ENCODE results near the gene MET. TPM values are rescaled to one million over a fixed set of nuclear protein-coding genes. Genes with fewer than 3 reads are reported as not detected.
"Not testable (repeated sequence)": the region's sequence is repeated elsewhere in the genome, so short reads cannot be mapped to it uniquely, and the experiment has no call there.

The MET gene
- polyA plus RNA-seq, 5 donors: 21.5 to 36.2 (median 26.0) TPM

DNA sequence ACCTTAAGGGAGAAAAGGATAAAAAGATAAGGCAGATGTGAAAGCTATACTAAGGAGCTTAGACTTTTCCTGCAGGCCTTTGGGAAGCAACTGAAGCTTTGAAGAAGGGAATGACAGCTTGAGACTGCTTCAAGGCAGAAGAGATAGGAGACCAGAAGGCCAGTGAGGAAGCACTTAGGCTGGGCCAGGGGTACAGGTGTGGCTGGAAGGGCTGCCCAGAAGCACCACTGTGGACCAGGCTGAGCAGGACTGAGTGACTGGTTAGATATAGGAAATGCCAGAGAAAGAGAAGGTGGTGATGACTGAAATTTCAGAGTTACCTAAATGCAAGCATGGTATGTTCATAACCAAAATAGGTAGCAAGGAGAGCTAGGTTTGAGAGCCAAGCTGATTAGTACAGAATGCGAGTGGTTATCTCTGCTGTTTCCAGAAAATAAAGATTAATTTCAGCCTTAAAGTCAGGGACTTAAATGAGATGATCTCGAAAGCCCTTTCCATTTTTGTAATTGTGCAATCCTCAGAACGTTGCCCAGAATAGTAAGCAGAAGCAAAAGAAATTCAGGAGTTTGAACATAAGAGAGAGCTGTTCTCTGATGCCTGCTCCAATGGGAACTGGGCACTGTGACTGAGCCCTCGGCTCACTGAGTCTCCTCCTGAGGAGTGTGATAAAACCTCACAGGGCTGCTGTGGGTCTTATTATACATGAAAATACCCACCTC lies 54.9 kb downstream of the MET start:
- DNase-seq: no peak

DNA sequence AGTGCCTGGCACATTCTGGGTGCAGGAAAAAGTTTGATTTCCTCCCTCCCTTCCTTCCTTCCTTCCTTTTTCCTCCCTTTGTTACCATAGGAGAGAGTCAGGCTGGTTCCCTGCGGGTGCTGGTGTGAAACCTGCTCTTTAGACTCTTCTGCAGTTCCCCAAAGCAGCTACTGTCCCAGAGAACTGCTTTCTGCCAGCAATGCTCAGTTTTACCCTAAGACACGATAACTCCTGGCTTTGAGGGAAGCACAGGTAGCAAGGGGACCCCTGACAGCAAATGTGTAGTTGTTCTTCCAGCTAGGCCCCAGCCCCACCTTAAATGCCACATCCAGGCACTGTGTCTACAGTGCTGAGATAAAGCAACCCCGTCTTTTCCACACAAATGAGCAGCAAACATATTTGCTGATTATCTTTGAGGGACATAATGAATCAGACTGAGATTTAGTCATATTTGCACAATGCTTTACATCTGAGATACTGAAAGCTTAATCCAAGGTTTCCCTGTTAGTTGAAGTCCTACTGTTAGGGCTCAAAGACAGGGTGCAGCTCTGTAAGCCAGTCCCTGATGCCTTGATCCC lies 55.5 kb downstream of the MET start:
- DNase-seq: no peak

DNA sequence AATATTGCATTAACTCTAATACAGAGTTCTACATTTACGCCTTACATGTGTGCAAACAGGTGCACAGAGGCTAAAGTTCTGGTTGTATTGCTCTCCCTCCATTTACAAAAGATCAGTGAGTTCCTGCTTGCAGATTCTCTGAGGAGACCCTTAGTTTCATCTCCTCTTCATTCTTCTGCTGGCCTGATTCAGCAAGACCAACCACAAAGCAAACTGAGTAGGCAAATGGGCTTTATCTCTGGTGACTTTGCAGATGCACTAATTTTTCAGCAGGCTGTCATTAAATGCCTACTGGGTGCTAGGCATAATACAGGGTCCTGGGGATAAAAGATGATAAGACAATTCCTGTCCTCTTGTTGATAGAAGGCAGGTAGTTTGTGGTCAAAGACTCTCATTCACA lies 56.4 kb downstream of the MET start:
- DNase-seq: no peak

DNA sequence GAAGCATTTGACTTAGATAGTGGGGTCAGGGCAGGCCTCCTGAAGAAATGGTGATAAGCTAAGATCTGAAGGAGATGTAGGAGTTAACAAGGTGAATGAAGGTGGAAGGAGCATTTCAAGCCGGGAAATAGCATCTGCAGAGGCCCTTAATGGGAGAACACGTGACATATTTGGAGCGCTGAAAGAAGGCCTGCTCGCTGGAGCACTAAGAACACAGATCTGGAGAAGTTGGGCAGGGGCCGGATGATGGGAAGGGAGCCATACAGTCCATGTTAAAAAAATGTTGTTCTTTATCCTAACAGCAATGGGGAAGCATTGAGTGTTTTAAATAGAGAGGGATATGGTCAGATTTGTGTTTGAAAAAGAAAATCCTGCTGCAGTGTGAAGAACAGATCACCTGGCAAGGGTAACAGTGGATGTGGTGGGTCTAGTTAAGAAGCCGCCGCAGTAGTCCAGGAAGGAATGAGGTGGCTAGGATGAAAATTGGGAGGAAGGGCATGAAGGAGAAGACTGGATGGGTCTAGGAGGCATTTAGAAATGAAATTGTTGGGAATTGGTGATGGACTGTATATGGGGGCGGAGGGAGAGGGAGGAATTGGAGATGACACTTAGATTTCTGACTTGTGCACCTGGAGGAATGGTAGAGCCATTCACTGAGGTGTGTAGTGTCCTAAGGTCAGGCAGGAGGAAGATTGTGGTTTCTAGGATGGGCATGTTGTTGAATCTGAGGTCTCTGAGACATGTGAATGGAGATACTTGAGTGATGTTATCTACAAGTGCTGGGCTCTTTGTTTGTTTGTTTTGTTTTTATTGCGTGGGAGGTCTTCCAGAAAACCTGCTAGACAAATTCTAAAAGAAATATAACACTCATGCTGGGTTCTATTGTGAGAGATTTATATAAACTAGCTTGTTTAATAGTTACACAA lies 58.4 kb downstream of the MET start:
- DNase-seq: no peak

DNA sequence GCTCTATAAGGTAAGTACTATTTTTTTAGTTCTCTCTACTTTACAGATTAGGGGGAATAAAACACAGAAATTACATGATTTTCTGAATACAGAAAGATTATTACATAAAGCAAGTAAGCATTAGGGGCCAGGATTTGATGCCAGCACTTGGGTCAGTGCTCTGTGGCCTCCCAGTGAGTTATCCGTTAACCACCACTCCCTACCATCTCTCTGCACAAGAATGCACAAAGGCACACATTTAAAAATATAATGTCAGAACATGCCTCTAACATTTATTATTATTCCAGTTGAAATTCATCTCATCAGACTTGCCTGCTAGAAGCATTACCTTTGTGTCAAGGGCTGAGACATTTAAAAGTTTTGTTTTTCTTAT lies 59.0 kb downstream of the MET start:
- DNase-seq: no peak

DNA sequence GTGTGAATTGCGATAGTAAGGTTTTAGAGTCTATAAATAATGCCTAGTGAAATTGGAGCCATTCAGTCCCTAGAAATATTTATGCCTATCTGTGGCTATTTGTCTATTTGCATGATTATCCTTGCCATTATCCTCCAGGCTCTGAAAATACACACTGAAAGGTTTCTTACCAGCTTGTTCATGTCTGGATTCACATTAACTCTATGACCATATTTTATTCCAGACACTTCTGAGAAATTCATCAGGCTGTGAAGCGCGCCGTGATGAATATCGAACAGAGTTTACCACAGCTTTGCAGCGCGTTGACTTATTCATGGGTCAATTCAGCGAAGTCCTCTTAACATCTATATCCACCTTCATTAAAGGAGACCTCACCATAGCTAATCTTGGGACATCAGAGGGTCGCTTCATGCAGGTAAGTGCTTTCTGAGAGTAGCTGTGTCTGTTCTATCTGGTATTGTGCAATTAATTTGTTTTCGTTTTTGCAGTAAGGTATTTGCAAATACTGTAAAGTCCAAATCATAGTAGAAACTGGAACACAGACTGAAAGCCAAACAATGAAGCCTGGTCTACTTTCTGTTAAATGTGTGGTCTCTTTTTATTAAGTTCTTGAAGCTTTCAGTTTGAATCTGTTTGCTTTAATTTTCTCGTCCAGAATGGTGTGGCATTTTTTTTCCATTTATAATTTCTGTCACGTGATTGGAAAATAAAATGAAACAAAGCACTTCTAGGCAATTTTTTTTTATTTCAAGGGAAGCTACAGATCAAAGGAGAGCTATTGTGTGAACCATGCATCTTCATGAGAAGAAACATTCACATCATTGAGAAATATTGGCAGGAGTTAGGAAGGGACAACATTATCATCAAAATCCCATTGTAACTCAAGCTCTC lies 59.7 kb downstream of the MET start:
- DNase-seq: no peak

DNA sequence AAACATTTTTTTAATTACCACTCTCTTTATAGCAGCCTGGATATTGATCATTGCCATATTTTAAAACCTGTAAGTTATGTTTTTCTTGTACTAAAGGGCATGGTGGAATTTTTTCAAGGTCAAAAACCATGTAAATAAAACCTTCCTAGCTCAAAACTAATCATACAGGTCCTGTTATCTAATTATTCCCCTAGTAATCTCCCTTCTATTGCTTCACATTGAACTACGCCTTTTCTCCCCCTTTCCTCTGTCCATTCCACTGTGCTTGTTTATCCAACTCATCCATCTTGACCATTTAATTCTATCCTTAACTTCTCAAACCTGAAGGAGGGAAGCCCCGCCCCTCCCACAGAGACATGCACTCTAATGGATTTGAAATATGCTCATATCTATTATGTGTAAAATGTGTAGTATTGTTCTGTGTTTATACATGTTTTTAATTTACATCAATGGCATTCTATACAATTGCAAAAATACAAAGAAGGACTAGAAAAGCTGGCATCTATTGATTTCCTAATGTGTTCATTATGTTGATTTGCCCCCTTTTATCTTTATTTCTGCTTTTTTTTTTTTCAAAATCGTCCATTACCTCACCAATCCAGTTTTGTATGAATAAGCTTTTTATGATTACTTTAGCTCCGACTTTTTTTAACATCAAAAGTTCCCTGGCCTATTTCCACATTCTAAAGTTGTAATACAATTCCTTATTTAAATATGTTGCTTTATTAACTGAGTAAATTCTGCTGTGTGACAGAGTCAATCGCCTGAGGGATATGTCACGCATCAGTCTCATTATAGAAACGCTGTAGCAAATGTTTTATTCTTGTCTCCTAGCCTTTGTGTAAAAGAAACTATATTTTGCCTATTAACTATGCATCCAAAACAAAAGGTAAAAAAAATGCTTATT lies 61.0 kb downstream of the MET start:
- DNase-seq: no peak

DNA sequence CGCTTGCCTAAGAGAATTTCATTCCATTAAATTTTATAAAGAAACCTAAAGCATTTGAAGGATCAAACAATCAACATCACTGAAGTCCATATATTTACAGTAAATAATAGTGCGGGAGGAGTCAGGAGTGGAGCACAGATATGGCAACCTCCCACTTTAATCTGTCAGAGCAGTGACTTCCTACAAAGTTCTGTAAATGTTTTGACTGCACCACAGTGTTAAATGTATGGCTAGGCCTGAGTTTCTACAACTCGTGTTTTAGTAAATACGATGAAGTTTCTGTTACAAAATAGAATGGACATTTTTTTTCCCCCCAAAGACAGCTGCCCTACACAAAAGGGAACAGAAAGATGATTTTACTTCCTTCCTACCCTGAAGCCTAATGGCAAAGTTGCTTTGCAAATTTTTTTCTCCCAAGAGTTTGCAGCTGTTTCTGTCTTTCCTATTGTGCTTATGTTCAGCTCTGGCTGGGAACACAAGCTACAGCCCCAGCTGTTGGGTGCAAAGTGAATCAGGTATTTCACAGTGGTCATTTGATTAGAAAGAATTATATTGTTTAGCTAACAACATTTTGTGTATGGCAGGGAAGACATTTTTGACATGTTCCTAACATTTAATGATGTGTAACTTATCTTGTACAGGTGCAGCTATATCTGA lies 62.1 kb downstream of the MET start:
- DNase-seq: no peak

DNA sequence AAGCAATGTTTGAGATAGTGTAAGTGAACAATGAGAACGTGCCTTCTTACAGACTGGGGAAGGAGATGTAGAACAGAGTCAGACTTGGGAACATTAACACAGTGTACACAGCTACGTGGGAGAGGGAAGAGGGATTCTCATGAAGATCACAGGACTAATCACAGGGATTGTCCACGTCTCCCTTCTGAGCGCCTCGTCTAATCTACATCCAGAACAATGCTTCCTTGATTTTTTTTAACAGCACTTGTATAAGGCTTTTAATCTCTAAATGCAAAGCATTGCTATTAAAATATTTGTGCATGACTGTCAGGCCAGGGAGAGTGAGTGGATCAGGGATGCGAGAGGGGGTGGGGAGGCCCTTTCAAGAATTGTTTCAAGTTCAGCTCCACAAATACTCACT lies 62.7 kb downstream of the MET start:
- no peak for DNase-seq

DNA sequence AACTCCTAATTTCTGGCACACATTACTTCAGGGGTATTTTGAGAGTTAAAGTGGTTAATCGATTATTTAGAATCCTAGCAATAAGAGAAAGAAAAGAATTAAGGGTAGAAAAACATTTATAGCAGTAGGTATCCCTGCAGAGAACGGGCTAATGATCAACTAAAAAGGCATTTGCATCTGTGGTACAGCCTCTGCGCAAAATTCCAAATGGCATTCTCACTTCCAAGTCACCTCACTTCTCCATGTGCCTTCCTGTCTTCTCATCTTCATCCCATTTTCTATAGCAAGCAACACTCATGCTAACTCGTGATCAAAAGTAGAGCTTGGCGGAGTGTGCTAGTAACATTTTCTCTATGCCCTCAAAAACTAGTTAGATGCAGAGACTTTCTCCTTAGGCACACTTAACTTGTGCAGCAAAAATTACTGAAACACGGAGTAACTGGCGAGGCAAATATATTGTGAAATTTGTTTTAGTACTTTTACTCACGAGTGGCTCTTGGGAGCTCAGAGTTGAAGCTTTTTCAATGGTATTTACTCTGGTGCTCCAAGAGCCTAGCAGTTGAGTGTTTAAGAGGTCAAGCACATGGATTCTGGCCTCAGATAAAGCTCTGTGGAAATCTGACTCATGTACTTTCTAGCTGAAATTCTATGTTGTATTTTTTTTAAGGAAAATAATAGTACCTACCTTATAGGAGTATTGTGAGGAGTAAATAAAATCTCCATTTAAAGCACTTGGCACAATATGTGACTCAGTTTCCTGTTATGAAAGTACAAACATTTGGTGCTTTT lies 65.1 kb downstream of the MET start:
- DNase-seq: peak; percentile 46 to 54

DNA sequence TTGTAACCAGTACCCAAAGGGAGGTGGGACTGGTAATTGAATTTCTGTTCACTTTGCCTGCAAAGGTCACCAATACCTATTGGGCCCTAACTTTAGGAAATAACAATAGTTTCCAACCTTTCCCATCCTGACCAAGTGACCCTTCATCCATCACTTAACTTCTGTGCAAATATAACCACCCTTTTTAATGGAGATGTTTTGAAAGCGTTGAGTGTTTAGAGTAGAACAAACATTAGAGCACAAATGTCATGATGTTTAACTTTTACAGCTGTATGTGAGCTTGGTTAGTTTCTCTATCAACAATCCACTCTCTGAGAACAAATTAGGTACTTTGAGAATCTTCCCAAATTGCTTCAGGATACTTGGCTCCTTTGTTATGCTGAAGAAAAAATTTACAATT lies 66.4 kb downstream of the MET start:
- DNase-seq: no peak

DNA sequence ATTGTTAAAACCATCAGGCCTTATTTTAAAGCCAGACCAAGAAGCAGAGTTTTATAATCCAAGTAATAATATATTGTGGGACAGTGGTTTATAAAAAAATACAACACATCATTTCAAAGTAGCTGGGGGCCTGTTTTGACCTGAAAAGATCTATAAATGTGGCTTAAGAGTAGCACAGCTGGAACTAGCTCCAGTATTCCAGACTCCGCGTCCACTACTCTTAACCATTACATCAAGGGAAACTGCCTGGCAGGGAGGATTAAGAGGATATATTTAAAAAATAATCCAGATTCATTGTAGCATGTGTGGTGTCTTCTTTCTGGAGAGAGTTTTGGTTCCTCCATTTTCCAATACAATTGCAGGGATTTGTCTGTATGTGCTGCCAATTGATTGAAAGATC lies 67.3 kb downstream of the MET start:
- no peak for DNase-seq

DNA sequence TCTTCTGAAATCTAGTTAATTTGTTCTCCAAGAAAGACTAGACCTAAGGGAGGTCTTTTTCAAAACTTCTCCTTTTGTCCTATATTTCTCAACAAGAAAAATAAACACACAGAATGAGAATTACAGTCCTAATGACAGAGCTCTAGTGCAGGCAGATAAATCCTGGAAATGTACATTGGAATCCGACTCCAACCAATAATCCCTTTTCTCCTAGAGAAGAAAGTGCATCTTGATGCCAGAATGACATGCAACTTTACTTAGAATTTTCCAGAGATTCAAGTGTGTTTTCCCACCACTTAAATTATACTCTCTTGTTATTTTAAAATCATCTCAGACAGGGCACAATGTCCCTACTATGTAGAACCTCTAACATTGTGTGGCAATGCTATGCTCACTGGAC lies 68.2 kb downstream of the MET start:
- DNase-seq: no peak

DNA sequence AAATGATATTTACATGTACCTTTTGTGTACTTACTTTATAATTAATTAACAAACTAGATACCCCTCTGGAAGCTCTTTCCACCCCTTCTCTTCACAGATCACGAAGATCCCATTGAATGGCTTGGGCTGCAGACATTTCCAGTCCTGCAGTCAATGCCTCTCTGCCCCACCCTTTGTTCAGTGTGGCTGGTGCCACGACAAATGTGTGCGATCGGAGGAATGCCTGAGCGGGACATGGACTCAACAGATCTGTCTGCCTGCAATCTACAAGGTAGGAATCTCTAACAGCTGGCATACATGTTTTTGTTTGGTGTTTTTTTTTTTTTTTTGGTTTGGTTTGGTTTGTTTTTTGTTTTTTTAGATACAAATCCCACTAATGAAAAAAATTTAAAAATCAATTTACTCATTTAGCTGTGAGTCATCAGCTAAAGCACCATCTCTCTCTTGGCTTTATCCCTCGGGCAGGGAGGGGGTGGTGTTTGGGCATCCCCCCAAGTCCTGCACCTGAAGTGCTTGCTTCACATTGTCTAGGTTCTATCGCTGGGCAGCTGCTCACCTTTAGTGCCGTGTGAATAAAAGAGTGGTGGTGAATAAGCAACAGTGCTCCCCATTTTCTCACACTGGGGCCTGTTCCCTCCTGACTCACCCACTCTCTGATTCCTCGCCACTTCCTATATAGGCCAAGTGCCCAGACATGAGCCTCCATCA lies 68.9 kb downstream of the MET start:
- no peak for DNase-seq

DNA sequence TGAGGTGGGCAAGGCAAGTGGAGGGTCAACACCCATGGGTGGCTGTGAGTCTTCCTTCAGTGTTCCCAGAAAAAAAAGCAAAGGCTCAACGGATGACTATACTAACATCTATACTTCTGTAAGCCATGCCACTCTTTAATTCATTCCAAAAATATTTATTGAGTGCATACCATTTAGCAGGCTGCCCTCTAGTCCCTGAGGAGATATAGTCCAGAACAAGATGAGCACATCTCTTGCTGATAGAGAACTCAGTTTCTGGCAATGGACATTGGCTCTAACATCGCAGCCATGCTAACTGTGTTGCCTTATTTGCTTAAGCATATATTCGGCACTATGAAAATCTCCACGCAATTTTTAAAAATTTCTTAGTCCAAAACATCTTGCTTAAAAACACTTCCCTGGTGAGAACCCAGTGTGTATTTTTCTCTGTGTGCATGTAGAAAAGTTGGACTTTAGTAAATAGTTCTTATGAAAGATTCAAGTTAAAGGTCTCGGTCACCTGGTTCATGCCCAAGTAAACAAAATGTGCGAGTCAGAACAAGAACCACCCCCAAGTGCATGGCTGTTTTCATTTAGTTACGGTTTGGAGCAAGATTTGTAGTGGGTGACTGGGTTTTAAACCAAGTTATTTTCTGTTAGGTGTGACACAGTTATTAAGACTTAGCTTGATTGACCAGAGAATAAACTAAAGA lies 69.8 kb downstream of the MET start:
- DNase-seq: no peak

DNA sequence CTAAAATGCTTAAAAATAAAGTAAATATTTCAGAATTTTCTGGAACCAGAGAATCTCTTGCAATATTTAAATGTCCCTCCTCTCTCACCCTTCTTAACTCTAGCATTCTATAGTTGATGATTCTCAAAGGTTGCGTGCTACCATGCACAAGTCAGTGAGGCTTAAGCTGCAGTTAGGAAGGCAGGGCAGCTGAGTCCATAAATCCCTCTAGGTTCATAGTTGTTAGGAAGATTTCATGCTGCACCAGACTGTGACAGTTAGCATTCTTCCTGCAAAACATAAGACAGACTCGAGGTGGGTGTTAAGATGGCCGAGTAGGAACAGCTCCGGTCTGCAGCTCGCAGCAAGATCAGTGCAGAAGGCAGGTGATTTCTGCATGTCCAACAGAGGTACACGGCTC lies 70.6 kb downstream of the MET start:
- DNase-seq: no peak

DNA sequence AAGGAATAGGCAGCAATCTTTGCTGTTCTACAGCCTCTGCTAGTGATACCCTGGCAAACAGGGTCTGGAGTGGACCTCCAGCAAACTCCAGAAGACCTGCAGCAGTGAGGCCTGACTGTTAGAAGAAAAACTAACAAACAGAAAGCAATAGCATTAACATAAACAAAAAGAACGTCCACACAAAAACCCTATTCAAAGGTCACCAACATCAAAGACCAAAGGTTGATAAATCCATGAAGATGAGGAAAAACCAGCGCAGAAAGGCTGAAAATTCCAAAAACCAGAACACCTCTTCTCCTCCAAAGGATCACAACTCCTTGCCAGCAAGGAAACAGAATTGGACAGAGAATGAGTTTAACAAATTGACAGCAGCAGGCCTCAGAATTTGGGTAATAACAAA lies 71.8 kb downstream of the MET start:
- DNase-seq: not testable (repeated sequence)

DNA sequence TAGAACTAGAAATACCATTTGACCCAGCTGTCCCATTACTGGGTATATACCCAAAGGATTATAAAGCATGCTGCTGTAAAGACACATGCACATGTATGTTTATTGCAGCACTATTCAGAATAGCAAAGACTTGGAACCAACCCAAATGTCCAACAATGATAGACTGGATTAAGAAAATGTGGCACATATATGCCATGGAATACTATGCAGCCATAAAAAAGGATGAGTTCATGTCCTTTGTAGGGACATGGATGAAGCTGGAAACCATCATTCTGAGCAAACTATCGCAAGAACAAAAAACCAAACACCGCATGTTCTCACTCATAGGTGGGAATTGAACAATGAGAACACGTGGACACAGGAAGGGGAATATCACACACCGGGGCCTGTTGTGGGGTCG lies 74.4 kb downstream of the MET start:
- DNase-seq: not testable (repeated sequence)
